ENCODE data around the gene SHPK. TPM values are rescaled to one million over a fixed set of nuclear protein-coding genes. Genes with fewer than 3 reads are reported as not detected.

SHPK gene
- total RNA-seq, 6 experiments from 2014 or later = 13.5 to 26.1 (median 22.8) TPM

DNA sequence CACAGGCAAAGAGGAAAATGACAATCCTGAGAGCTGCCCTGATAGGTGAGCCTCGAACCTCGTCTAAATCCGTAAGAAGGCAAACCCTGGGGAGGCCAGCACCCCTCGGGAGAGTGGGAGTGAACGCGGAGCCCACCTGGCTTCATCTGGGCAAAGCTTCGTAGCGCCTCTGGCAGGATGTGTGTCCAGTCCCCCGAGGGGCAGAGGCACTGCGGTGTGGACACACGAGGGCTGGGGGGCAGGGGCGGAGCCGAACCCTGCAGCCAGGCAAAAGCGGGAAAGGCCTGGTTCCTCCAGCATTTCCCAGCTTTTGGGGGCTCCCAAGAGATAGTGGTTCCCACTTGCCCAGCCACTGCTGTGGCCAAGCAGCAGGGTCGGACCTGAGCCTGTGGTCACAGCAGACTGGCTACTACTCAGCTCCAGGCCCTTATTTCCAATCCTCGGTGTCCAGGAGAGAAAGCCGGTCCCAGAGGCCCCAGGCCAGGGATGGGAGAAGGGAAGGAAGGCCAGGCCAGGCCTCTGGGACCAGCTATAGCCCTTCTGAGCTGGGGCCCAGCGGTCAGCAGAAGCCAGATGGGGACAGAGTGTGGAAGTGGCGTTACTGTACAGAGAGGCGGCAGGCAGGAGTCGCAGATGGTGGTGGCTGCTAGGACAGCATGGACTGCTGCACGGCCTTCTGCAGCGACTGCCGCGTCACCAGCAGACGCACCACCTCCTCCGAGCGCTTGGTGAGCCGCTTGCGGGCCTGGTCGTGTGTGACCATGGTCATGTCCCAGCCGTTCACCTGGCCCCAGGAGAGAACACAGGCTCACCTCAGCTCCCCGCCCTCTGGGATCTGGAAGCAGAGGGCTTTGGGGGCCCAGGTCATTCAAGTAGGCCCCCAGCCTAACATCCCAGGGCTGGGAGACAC, 27.3 kb upstream of the SHPK start:
- no peak for ATAC-seq
- Histone ChIP-seq H3K4me1 (peaks cover 0 to 22% (median 4%) of the 10 kb centered on the region in 4 donors), H3K27ac (no peak overlapping the region), H3K36me3 (no peaks in the 10 kb centered on the region), H3K27me3 (no peaks in the 10 kb centered on the region), H3K9me3 (no peaks in the 10 kb centered on the region), H3K4me3 (no peak overlapping the region)
- 87% methylated on average over 8 of the region's 33 CpGs for WGBS (ENCODE audit: insufficient coverage, low coverage, low lambda C conversion rate, missing lambda C conversion rate)
- DNase-seq = no peak
- TF ChIP-seq, protein P1, sequence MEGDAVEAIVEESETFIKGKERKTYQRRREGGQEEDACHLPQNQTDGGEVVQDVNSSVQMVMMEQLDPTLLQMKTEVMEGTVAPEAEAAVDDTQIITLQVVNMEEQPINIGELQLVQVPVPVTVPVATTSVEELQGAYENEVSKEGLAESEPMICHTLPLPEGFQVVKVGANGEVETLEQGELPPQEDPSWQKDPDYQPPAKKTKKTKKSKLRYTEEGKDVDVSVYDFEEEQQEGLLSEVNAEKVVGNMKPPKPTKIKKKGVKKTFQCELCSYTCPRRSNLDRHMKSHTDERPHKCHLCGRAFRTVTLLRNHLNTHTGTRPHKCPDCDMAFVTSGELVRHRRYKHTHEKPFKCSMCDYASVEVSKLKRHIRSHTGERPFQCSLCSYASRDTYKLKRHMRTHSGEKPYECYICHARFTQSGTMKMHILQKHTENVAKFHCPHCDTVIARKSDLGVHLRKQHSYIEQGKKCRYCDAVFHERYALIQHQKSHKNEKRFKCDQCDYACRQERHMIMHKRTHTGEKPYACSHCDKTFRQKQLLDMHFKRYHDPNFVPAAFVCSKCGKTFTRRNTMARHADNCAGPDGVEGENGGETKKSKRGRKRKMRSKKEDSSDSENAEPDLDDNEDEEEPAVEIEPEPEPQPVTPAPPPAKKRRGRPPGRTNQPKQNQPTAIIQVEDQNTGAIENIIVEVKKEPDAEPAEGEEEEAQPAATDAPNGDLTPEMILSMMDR (IDR thresholded peaks at IDR 0.05) = no peak
- TF ChIP-seq POLR2A (IDR thresholded peaks at IDR 0.05) = no peak
- intact Hi-C loops (cut with DNase I) = no loop called here

- Histone ChIP-seq H3K27me3 (no peaks in the 10 kb centered on the region), H3K36me3 (no peaks in the 10 kb centered on the region), H3K4me3 (no peak overlapping the region), H3K4me1 (peaks cover 0 to 16% (median 4%) of the 10 kb centered on the region in 4 donors), H3K9me3 (no peaks in the 10 kb centered on the region), H3K27ac (peak overlapping the region in 1 of 3 donors; percentile 47)
- intact Hi-C loops (cut with DNase I) = no loop called here
- ATAC-seq = peak in 3 of 4 donors; percentile 52 to 75 (median 66)
- TF ChIP-seq, protein P1 (IDR thresholded peaks at IDR 0.05) = no peak
- no peak for TF ChIP-seq POLR2A (IDR thresholded peaks at IDR 0.05)
- peak in 2 of 3 donors; percentile 53 to 71 for DNase-seq
- 31% methylated on average over 7 of the region's 23 CpGs for WGBS (ENCODE audit: insufficient coverage, low coverage, low lambda C conversion rate, missing lambda C conversion rate)
Measured at GRCh38 chr17:3660311-3660891, 24.4 kb upstream of the SHPK start.

DNA sequence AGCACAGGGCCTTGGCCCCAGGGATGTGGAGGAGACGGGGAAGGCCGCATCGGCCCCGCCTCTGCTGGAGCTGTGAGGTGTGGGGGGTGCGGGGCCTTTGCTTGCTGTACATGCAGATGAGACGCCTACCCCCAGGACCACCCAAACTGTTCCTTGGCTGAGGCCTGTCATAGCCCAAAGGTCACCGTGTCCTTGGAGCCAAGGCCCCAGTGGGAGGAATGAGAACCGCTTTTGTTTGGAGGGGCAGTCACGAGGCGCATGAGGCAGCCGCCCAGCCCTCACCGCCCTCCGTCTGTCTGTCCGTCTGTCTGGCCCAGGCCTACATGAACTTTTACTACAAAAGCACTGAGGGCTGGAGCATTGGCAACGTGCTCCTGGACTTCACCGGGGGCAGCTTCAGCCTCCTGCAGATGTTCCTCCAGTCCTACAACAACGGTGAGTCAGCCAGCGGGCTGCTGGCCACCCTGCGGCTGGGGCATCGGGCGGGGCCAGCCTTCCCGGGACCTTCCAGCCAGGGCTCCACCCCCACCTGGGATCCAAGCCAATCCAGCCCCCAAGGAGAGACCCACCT, 23.6 kb upstream of the SHPK start:
- Histone ChIP-seq H3K4me3 (no peak overlapping the region), H3K9me3 (no peaks in the 10 kb centered on the region), H3K27ac (peak overlapping the region in 1 of 3 donors; percentile 47), H3K36me3 (no peaks in the 10 kb centered on the region), H3K27me3 (no peaks in the 10 kb centered on the region), H3K4me1 (peaks cover 0 to 16% (median 4%) of the 10 kb centered on the region in 4 donors)
- WGBS (ENCODE audit: insufficient coverage, low coverage, low lambda C conversion rate, missing lambda C conversion rate) = 88% methylated on average over 5 of the region's 22 CpGs
- DNase-seq (peak in 2 of 3 donors; percentile 64 to 80), ATAC-seq (peak in 3 of 4 donors; percentile 7 to 75 (median 74))
- intact Hi-C loops (cut with DNase I) = no loop called here
- no peak for TF ChIP-seq POLR2A (IDR thresholded peaks at IDR 0.05)
- TF ChIP-seq, protein P1 (IDR thresholded peaks at IDR 0.05) = no peak

GRCh38 chr17:3658784-3659449, 22.9 kb upstream of the SHPK start:
- ATAC-seq (no peak), DNase-seq (no peak)
- H3K27ac ChIP-seq = no peak overlapping the region
- H3K4me1 ChIP-seq = peaks cover 0 to 16% (median 4%) of the 10 kb centered on the region in 4 donors
- intact Hi-C loops (cut with DNase I) = no loop called here
- no peaks in the 10 kb centered on the region for H3K27me3 ChIP-seq
- H3K4me3 ChIP-seq = no peak overlapping the region
- TF ChIP-seq POLR2A (IDR thresholded peaks at IDR 0.05) = no peak
- TF ChIP-seq, protein P1 (IDR thresholded peaks at IDR 0.05) = no peak
- H3K9me3 ChIP-seq = no peaks in the 10 kb centered on the region
- H3K36me3 ChIP-seq = no peaks in the 10 kb centered on the region
- 76% methylated on average over 11 of the region's 22 CpGs for WGBS (ENCODE audit: insufficient coverage, low coverage, low lambda C conversion rate, missing lambda C conversion rate)
